ENCODE measurements around the gene SPPL3.

SPPL3 gene

DNA sequence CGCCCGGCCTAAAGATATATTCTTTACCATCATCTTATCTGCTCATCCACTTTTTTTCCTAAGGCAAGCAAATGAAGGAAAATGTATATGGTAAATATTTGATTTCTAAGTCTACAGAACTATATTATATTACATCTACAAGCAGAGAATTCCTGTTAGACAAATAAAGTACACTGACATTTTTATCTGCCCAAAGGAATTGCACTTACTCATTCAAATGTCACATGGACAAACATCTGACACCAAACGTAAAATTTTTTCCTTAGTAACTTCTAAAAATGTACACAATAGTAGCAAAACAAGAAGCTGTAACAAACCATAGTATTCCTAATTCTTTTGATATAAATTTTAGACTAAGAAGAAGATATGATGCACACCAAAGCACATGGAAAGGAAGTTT is 51.0 kb downstream of the SPPL3 start:
- TF ChIP-seq CTCF (IDR thresholded peaks at IDR 0.05; ENCODE audit: low read depth, low read length), result no peak
- H3K4me3 ChIP-seq (ENCODE audit: low read depth, low read length), result no peak overlapping the region

DNA sequence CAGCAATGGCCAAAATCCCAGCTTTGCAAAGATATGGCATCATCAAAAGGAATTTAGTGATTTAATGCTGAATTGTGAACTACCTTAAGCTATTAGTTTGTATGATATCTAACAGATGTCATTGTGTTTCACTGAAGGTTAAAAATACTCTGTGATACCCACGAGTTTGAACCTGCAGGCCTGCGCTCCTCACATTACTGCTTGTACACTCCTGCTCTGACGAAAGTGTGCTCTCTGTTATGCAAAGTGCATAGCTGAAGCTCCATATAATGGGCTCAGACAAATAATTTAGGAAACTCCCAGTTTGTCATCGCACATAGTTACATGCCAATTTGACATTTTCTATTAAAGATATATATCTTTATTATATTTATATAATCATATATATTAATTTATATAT is 52.2 kb downstream of the SPPL3 start:
- H3K4me3 ChIP-seq (ENCODE audit: low read depth, low read length), result no peak overlapping the region
- TF ChIP-seq CTCF (IDR thresholded peaks at IDR 0.05; ENCODE audit: low read depth, low read length), result no peak

GRCh38 chr12:120851444-120851843 is 52.7 kb downstream of the SPPL3 start:
- H3K4me3 ChIP-seq (ENCODE audit: low read depth, low read length), result no peak overlapping the region
- no peak for TF ChIP-seq CTCF (IDR thresholded peaks at IDR 0.05; ENCODE audit: low read depth, low read length)

GRCh38 chr12:120849765-120850164 is 54.4 kb downstream of the SPPL3 start:
- H3K4me3 ChIP-seq (ENCODE audit: low read depth, low read length), result no peak overlapping the region
- TF ChIP-seq CTCF (IDR thresholded peaks at IDR 0.05; ENCODE audit: low read depth, low read length), result no peak

- no peak overlapping the region for H3K4me3 ChIP-seq (ENCODE audit: low read depth, low read length)
- TF ChIP-seq CTCF (IDR thresholded peaks at IDR 0.05; ENCODE audit: low read depth, low read length), result no peak
These were observed 56.3 kb downstream of the SPPL3 start for GRCh38 chr12:120847814-120848213.

DNA sequence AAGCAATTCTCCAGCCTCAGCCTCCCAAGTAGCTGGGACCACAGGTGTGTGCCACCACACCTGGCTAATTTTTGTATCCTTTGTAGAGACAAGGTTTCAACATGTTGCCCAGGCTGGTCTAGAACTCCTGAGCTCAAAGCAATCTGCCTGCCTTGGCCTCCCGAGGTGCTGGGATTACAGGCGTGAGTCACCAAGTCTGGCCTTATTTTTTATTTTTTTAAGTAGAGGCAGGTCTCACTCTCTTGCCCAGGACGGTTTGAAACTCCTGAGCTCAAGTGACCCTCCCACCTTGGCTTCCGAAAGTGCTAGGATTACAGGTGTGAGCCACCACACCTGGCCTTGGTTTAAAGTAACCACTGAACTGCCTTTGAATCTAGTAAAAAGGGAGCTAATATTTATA is 56.8 kb downstream of the SPPL3 start:
- no peak overlapping the region for H3K4me3 ChIP-seq (ENCODE audit: low read depth, low read length)
- TF ChIP-seq CTCF (IDR thresholded peaks at IDR 0.05; ENCODE audit: low read depth, low read length), result no peak

DNA sequence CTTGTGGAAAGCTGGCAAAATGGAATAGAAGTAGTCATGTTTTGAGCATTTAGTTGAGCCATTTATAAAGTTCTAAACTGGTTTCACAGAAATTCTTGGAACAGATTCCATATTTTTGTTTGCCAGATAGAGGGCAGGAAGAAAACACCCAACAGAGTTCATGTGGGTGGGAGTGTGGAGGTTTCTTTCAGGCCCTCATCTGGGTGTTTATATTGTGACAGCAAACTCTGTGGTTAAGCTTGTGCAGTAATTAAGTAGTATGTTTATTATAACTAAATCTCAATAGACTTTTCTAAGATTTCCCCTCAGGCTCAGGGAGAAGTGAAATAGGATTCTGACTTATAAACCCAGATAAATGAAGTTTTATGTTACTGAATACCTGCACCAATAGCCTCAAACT is 57.4 kb downstream of the SPPL3 start:
- H3K4me3 ChIP-seq (ENCODE audit: low read depth, low read length), result no peak overlapping the region
- TF ChIP-seq CTCF (IDR thresholded peaks at IDR 0.05; ENCODE audit: low read depth, low read length), result no peak
